ENCODE measurements around the gene POU2AF3. TPM values are rescaled to one million over a fixed set of nuclear protein-coding genes. Genes with fewer than 3 reads are reported as not detected.

The POU2AF3 gene
- polyA plus RNA-seq, 1 donor (not counting 4 experiments of a cell fraction or from before 2014, with no cell fraction given): not detected

- FAIRE-seq: no peak
These were observed 56.8 kb downstream of the POU2AF3 start for GRCh38 chr11:111355101-111355500.

GRCh38 chr11:111355956-111356659 is 57.8 kb downstream of the POU2AF3 start:
- Histone ChIP-seq H3K4me1 (ENCODE audit: control insufficient read depth, extremely low read depth, insufficient read depth, low read length) (peaks cover 2% of the 10 kb centered on the region), H3K9ac (ENCODE audit: control insufficient read depth, extremely low read depth, insufficient read depth, low read length) (no peak overlapping the region), H3K27me3 (ENCODE audit: control insufficient read depth, extremely low read depth, insufficient read depth, low read length) (no peaks in the 10 kb centered on the region), H3K9me3 (ENCODE audit: control insufficient read depth, low read depth, low read length) (no peaks in the 10 kb centered on the region), H3K9me1 (ENCODE audit: control insufficient read depth, extremely low read depth, insufficient read depth, low read length) (no peaks in the 10 kb centered on the region), H3K27ac (ENCODE audit: control insufficient read depth, insufficient read depth, low read length) (no peak overlapping the region), H3K4me3 (ENCODE audit: control insufficient read depth in 2 of 3, extremely low read depth in 1 of 3, insufficient read depth in 2 of 3, low read depth in 1 of 3, low read length in 3 of 3) (no peak overlapping the region), H3K36me3 (ENCODE audit: control insufficient read depth in 2 of 2, extremely low read depth in 1 of 2, insufficient read depth in 2 of 2, low read length in 2 of 2) (no peaks in the 10 kb centered on the region), H3K79me2 (ENCODE audit: control insufficient read depth, insufficient read depth, low read length) (no peaks in the 10 kb centered on the region), H2AFZ (ENCODE audit: control insufficient read depth, low read length) (no peak overlapping the region), H4K20me1 (ENCODE audit: control insufficient read depth, extremely low read depth, insufficient read depth, low read length) (no peaks in the 10 kb centered on the region), H3K4me2 (ENCODE audit: control insufficient read depth, extremely low read depth, insufficient read depth, low read depth, low read length) (no peak overlapping the region)
- FAIRE-seq: no peak
- no peak for TF ChIP-seq EZH2 (IDR thresholded peaks at IDR 0.05; ENCODE audit: low read length)
- TF ChIP-seq CTCF (optimal IDR thresholded peaks at IDR 0.05 in 1 of 3, IDR thresholded peaks at IDR 0.05 in 1 of 3, conservative IDR thresholded peaks at IDR 0.05 in 1 of 3; ENCODE audit: extremely low read depth in 1 of 3, insufficient read depth in 2 of 3, low read length in 3 of 3): no peak
- DNase-seq (ENCODE audit: low read depth, low spot score): no peak
- dilution Hi-C loops (cut with MboI; ENCODE audit: extremely low pct_ligation_motif_present, low sequenced_read_pairs): no loop called here

More at GRCh38 chr11:111355101-111355500, 56.8 kb downstream of the POU2AF3 start:
- H3K27me3 ChIP-seq (ENCODE audit: control insufficient read depth, extremely low read depth, insufficient read depth, low read length): peaks cover 3% of the 10 kb centered on the region
- H3K79me2 ChIP-seq (ENCODE audit: control insufficient read depth, insufficient read depth, low read length): no peaks in the 10 kb centered on the region
- no peaks in the 10 kb centered on the region for H4K20me1 ChIP-seq (ENCODE audit: control insufficient read depth, extremely low read depth, insufficient read depth, low read length)
- TF ChIP-seq EZH2 (IDR thresholded peaks at IDR 0.05; ENCODE audit: low read length) (no peak), CTCF (optimal IDR thresholded peaks at IDR 0.05 in 1 of 3, IDR thresholded peaks at IDR 0.05 in 1 of 3, conservative IDR thresholded peaks at IDR 0.05 in 1 of 3; ENCODE audit: extremely low read depth in 1 of 3, insufficient read depth in 2 of 3, low read length in 3 of 3) (no peak)
- no peaks in the 10 kb centered on the region for H3K36me3 ChIP-seq (ENCODE audit: control insufficient read depth in 2 of 2, extremely low read depth in 1 of 2, insufficient read depth in 2 of 2, low read length in 2 of 2)
- H3K4me3 ChIP-seq (ENCODE audit: control insufficient read depth in 2 of 3, extremely low read depth in 1 of 3, insufficient read depth in 2 of 3, low read depth in 1 of 3, low read length in 3 of 3): no peak overlapping the region
- no peak overlapping the region for H3K9ac ChIP-seq (ENCODE audit: control insufficient read depth, extremely low read depth, insufficient read depth, low read length)
- no peak for DNase-seq (ENCODE audit: low read depth, low spot score)
- no peaks in the 10 kb centered on the region for H3K4me1 ChIP-seq (ENCODE audit: control insufficient read depth, extremely low read depth, insufficient read depth, low read length)
- no peaks in the 10 kb centered on the region for H3K9me3 ChIP-seq (ENCODE audit: control insufficient read depth, low read depth, low read length)
- H3K27ac ChIP-seq (ENCODE audit: control insufficient read depth, insufficient read depth, low read length): no peak overlapping the region
- H3K4me2 ChIP-seq (ENCODE audit: control insufficient read depth, extremely low read depth, insufficient read depth, low read depth, low read length): no peak overlapping the region
- H3K9me1 ChIP-seq (ENCODE audit: control insufficient read depth, extremely low read depth, insufficient read depth, low read length): no peaks in the 10 kb centered on the region
- H2AFZ ChIP-seq (ENCODE audit: control insufficient read depth, low read length): no peak overlapping the region
- dilution Hi-C loops (cut with MboI; ENCODE audit: extremely low pct_ligation_motif_present, low sequenced_read_pairs): no loop called here

Data from keratinocyte (primary cell).